ENCODE results near the gene ZSCAN29. TPM values are rescaled to one million over a fixed set of nuclear protein-coding genes. Genes with fewer than 3 reads are reported as not detected.

The ZSCAN29 gene
- total RNA-seq, 2 experiments from 2014 or later, result 7.1 to 7.4 TPM

- TF ChIP-seq CTCF (IDR thresholded peaks at IDR 0.05), result no peak
- Histone ChIP-seq H3K27me3 (ENCODE audit: control insufficient read depth in 1 of 2, insufficient read depth in 2 of 2, low read length in 2 of 2) (no peaks in the 10 kb centered on the region), H3K4me3 (ENCODE audit: low read length) (no peak overlapping the region), H3K36me3 (ENCODE audit: insufficient read depth, low read length) (peaks cover 83% of the 10 kb centered on the region), H3K9me3 (ENCODE audit: control insufficient read depth in 1 of 2, insufficient read depth in 1 of 2, low read length in 2 of 2) (no peaks in the 10 kb centered on the region), H3K27ac (ENCODE audit: low read depth in 1 of 2, low read length in 2 of 2) (no peak overlapping the region), H3K4me1 (ENCODE audit: insufficient read depth, low read length) (no peaks in the 10 kb centered on the region)
- Mint-ChIP-seq H3K4me3 (no peak overlapping the region), H3K9me3 (no peaks in the 10 kb centered on the region), H3K4me1 (ENCODE audit: low read depth) (no peaks in the 10 kb centered on the region), H3K36me3 (ENCODE audit: low read depth) (peaks cover 95% of the 10 kb centered on the region), H3K27ac (no peak overlapping the region), H3K27me3 (no peaks in the 10 kb centered on the region)
- ATAC-seq (ENCODE audit: poor library complexity) (no peak), DNase-seq (no peak)
- ChIA-PET POLR2A (no interaction called here), CTCF (no interaction called here)
- intact Hi-C loops (cut with DNase I, micrococcal nuclease), result no loop called here
Measured at GRCh38 chr15:43412096-43412495, 41.3 kb upstream of the ZSCAN29 start.

GRCh38 chr15:43410572-43411214 is 39.9 kb upstream of the ZSCAN29 start:
- peaks cover 93% of the 10 kb centered on the region for H3K36me3 Mint-ChIP-seq (ENCODE audit: low read depth)
- POLR2A ChIA-PET, result no interaction called here

GRCh38 chr15:43408789-43409188 is 37.9 kb upstream of the ZSCAN29 start:
- Mint-ChIP-seq H3K27me3 (no peaks in the 10 kb centered on the region), H3K36me3 (ENCODE audit: low read depth) (peaks cover 93% of the 10 kb centered on the region), H3K9me3 (no peaks in the 10 kb centered on the region), H3K4me3 (no peak overlapping the region), H3K27ac (no peak overlapping the region), H3K4me1 (ENCODE audit: low read depth) (no peaks in the 10 kb centered on the region)
- ATAC-seq (ENCODE audit: poor library complexity) (no peak), DNase-seq (no peak)
- Histone ChIP-seq H3K27me3 (ENCODE audit: control insufficient read depth in 1 of 2, insufficient read depth in 2 of 2, low read length in 2 of 2) (no peaks in the 10 kb centered on the region), H3K4me1 (ENCODE audit: insufficient read depth, low read length) (no peaks in the 10 kb centered on the region), H3K9me3 (ENCODE audit: control insufficient read depth in 1 of 2, insufficient read depth in 1 of 2, low read length in 2 of 2) (no peaks in the 10 kb centered on the region), H3K36me3 (ENCODE audit: insufficient read depth, low read length) (peaks cover 88% of the 10 kb centered on the region), H3K4me3 (ENCODE audit: low read length) (no peak overlapping the region), H3K27ac (ENCODE audit: low read depth in 1 of 2, low read length in 2 of 2) (no peak overlapping the region)
- intact Hi-C loops (cut with DNase I, micrococcal nuclease), result no loop called here
- no peak for TF ChIP-seq CTCF (IDR thresholded peaks at IDR 0.05)
- ChIA-PET CTCF (no interaction called here), POLR2A (no interaction called here)

More at GRCh38 chr15:43410572-43411214, 39.9 kb upstream of the ZSCAN29 start:
- H3K9me3 ChIP-seq (ENCODE audit: control insufficient read depth in 1 of 2, insufficient read depth in 1 of 2, low read length in 2 of 2), result no peaks in the 10 kb centered on the region
- Mint-ChIP-seq H3K27me3 (no peaks in the 10 kb centered on the region), H3K9me3 (no peaks in the 10 kb centered on the region), H3K4me3 (no peak overlapping the region), H3K27ac (peak overlapping the region; percentile 53), H3K4me1 (ENCODE audit: low read depth) (no peaks in the 10 kb centered on the region)
- DNase-seq, result no peak
- H3K27me3 ChIP-seq (ENCODE audit: control insufficient read depth in 1 of 2, insufficient read depth in 2 of 2, low read length in 2 of 2), result no peaks in the 10 kb centered on the region
- ATAC-seq (ENCODE audit: poor library complexity), result no peak
- CTCF ChIA-PET, result no interaction called here
- TF ChIP-seq CTCF (IDR thresholded peaks at IDR 0.05), result no peak
- H3K27ac ChIP-seq (ENCODE audit: low read depth in 1 of 2, low read length in 2 of 2), result no peak overlapping the region
- peaks cover 82% of the 10 kb centered on the region for H3K36me3 ChIP-seq (ENCODE audit: insufficient read depth, low read length)
- intact Hi-C loops (cut with DNase I, micrococcal nuclease), result no loop called here
- H3K4me3 ChIP-seq (ENCODE audit: low read length), result no peak overlapping the region
- H3K4me1 ChIP-seq (ENCODE audit: insufficient read depth, low read length), result no peaks in the 10 kb centered on the region

Measured in CD4-positive, alpha-beta T cell (primary cell).